C1 segment of cervical spinal cord (tissue), 14 donors: Measurements from ENCODE around the gene CTNNB1.

Source experiments
- DNase-seq, 14 donors: peaks; one replicate each; lab custom pipeline; 2025; lab: John Stamatoyannopoulos, UW

The CTNNB1 gene

DNA sequence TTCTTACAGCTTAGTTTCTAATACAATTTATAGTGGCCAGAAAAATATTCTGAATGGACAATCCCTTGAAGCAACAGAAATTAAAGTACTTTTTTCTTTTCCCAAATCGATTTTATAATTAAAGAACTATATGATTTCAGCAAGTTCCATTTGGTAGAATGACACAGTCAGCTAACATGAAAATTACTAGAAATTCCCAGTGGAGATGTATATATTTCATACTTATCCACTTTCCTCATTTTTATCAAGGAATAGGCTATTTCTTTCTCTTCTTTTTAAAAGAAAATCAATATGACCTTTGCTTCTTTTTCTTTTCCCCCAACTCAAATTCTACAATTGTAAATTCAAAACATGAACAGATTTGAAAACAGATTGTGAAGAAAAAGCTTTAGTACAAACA is 6.4 kb upstream of the CTNNB1 start:
- DNase-seq: no peak

DNA sequence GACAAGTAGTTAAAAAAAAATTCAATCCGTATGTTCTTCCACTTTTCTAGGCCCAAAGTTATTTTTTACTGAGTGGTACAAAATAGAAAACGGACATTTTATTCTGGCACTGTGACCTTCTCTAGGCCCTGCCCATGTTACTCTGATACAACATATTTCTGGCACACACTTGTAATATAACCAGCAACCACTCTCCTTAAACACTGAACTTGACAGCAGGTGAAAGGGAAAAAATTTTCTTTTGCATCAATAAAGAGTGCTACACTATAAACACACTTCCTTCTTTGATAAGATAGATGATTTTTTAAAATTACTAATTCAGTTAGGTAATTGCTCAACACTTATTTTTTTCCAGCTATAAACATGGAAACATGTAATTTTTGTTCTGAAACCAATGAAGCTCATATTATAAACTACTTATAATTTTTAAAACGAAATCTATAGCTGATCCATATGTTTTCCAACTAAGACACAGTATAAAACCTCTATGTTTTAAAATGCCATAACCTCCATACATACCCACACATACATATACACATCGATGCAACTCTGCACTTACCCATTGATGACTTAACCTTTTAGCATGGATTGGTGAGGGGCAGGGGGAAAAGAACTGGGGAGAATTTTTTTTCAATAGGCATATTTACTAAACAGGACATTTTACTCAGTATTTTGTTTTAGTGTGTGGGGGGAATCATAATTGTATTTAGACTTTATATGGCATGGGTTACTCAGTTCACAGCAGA is 5.3 kb upstream of the CTNNB1 start:
- DNase-seq: no peak

DNA sequence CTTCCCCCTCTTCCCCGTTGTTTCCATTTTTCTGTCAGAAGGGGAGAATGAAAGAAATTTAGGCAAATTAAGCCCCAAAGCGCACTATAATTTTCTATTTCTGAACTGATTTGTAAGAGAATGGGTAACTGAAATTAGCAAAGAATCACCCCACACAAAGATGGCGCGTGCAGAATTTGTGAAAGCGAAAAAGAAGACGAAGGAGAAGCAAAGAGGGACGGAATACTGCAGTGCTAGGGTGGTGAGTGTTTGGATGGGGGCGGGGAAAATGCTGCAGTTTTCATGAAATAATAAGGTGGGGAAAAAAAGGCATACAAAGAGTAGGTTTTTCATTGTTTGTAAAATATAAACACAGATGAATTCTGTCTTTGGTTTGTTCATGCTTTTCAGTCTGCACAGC is 4.6 kb upstream of the CTNNB1 start:
- DNase-seq: no peak

DNA sequence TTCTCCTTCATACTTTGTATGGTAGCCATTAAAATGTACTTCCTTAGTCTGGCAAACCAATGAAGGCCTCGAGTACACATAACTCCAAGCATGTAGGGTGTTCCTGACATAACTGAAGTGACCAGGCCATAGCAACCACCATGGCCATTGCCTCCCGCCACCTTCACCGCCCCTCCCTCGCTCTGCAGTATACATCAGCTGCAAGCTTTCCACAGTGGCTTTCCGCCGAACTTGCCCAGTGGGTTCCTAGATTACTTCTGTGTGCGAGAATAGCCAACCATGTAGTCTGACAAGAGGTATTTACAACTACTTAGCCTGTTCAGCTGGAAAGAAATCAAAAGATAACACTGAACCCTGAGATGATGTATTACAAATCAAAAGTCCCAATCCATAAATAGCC is 3.4 kb upstream of the CTNNB1 start:
- no peak for DNase-seq

DNA sequence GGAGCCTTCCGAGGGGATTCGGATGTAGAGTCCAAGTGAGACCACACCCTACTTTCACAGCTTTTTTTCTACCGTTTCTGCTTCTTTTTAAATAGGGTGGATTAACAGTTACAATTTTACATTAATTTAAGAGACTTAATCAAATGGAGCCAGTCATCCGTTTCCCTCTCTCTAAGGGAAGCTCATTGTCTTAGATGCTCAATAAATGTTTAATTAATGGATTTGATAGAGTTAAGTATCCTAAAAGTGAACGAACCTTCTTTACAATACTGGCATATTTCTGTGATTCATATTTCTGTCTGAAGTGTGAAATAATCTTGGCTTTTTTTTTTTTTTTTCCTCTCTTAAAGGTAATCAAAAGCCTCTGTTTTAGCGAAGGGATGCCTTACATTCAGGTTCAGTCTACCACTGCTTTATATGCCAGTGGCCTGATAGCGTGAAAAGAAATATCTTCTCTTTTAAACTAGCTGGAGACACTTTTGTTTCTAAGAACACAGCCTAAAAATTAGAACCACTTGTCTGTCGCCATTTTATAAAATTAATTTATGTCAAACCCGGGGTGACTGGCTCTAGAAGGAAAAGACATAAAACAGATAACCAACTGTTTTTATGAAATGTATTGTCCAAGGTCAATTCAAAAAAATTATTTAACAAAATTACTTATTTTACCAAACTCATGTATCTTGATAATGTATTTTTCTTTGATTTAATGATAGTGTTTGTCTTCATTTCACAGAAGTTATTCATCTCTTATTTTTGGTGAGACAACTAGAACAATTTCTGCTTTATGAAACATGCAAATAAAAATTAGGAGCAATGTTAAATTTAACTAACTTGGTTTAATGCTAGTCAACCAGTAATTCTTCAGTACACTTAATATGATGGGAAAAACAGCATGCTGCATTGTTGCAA is 2.5 kb upstream of the CTNNB1 start:
- no peak for DNase-seq

DNA sequence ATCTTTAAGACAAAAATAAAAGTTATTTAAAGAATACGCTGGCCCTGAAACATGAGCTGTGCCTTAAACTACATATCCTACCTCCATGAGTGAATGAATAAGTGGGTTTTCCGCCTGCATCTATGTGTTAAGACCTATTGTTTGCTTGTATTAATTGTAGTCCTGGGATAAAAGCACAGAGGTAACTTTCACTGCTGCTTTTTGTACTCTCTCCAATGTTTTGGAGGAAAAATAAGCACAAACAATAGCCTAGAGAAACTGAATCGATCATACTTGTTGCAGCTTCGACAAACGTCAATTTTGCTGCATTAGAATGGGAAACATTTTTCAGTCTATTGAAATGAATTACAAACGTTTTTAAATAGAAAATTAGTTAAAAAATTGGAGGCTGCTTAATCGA is 1.3 kb upstream of the CTNNB1 start:
- DNase-seq: no peak

DNA sequence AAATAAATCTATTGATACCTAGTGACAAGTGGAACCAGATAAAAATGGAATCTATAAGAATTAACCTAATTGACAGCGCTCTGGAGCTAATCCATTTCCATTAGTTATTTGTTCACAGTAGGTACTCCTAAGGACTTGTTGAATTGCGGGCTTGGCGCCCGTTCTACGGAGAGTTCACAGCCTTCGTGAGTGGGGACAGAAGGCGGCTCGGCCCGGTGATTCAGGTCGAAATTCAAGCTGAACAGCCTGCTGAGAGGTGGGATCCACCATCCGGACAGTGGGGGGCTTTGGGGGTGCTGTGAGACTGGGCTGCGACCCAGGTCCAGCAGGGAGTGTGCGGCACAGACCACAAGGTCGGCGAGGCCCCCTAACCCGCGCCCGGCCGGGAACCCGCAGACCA is 779 bp upstream of the CTNNB1 start:
- peak in 8 of 14 donors; percentile 24 to 65 (median 43) for DNase-seq

DNA sequence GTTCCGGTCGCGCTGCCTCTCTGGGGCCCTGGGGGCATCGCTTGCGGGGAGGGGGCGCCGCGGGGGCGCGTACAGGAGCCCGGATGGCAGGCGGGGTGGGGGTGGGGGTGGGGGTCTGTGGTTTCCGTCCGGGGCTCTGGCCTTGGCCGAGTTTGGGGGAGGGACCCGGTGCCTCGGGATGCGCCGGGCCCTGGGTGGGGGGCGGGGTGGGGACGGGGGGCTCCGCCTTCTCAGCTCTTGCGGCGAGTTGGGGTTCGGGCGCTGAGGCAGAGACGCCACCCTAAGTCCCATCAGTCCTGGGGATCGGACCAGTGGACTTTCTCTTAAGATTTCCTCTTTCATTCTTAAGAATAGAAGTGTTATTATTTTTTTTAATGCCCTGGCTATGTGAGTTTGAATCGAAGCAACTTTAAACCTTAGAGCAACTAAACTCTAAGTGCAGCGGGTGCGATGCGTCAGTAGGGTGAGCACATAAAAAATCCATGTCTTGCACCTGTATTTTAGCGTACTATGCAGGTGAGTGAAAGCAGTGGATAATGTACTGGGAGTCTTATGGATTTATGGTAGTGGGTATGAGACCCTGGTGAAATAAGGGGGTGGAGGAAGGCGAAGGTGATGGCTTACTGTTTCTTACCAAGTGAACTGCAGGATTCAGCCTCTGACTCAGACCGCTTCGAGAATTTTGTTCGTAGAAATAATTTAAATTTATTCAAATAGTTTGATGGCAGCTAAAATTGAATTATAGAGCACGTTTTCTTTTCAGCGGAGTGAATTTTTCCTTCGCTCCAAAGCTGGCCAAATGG is 762 bp downstream of the CTNNB1 start:
- DNase-seq: peak in 9 of 14 donors; percentile 29 to 74 (median 52)

DNA sequence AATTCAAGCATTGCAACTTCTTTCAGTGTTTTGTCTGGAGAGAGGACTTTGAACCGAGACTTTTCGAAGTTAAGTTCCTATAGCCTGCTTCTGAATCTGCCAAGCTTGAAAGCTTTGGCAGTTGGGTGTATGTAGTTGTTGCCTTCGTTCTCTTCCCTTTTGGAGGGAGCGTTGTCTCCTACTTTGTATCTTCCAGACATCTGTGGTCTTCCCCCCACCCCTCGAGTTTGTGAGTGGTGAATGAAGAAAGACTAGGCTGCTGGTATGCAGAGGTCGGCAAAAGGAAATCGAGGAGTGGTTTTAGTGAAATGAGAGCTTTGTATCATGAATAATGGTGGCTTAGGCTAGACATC is 1.3 kb downstream of the CTNNB1 start:
- peak in 9 of 14 donors; percentile 6 to 57 (median 26) for DNase-seq

DNA sequence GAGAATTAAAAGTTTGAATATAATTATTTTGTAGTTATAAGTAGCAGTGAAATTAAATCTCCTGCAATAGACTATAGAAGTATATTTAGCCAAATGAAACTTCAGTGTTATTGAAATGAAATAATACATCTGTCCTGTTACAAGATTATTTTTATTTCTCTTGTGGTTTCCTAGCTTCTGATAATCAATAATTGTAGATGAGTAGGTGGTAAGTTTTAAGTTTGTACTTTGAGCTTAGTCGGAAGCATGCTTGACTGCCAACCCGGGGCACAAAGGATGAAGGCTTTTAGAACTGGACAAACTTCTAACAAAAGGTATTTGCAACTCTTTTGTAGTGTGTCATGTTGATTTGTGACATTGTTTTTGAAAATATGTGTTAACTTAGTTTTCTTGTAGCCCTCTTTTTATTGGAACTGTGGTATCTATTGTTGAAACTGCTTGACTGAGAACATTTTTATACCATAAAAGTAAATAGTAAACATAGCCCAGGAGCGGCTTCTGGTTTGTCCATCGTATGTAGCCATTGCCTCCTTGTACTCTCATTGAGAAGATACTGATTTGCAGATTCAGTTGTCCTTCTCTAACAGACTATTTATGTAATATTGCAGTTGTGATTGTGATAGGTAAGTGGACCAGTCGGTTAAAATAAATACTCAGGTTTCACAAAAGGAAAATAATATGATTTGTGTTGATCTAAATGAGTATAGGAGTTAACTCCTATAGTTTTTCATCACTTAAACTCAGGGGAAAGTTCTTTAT is 2.9 kb downstream of the CTNNB1 start:
- peak in 1 of 14 donors; percentile 45 for DNase-seq

DNA sequence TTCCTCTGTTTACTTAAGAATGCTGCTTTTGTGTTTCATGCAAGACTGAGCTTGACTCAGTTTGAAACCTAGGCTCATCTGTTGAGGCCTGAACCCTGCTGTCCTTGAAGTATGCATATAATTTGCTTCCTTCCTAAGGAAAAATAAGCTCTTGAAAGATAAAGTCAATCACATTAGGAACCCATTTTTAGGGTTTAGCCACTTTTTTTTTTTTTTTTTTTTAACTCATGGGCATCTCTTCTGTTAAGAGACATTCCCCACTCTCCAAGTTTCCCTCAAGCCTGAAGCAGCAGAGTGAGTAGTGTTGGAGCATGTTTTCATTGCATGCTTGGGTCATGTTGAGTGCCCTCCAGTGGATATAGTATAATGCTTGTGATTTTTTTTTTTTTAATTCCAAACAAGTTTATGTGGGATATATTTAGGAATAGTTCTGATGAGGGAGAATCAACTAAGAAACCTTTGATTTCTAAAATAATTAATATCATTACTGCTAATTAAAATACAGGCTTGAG is 3.6 kb downstream of the CTNNB1 start:
- DNase-seq: peak in 1 of 14 donors; percentile 50

DNA sequence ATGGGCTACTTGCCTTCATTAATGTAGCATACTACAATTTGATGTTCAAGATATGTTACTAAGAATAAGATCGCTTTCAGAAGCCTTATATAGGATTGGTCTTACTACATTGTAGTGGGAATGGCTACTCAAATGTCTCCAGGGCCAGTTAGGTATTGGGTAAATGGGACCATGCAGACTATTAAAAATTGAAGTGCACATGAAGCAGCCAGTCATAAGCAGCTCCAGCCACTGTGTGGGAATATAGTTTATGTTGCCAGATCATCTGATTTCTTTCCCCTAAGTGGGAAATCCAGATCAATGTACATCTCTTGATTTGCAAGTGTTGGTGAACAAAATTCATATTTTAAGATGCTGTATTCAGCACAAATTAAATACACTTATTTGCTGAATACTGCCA is 5.1 kb downstream of the CTNNB1 start:
- no peak for DNase-seq

DNA sequence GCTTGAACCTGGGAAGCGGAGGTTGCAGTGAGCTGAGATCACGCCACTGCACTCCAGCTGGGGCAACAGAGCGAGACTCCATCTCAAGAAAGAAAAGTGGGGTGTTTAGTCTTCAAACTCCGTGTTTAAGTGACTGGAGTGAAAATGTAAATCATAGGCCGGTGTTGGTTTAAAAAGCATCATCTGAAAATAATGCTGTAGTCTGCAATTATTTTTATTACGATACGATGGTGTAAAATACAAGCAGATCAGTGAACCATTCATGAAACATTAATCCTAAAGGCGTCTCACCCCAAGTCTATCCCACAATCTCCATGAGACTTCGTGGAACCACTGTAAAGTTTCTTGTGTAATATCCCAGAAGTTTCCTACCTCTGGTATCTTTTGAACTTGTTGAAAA is 6.3 kb downstream of the CTNNB1 start:
- DNase-seq: no peak

DNA sequence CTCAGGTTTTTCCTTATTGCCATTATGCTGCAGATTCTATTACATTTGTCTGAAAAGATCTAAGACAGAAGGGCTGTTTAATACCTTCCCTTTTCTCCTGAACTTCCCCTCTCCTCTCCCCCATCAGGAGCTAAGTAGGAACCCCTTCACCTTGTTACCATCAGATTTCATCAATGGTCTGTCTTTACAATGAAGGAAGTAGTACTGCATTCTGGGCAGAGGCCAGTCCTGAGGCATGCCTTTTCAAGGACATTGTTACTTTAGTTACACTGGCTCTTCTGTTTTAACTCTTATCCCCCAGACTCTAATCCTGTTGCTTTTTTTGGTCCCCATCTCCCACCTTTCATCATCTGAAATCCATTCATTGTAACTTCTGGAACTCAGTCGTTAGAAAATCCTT is 8.1 kb downstream of the CTNNB1 start:
- DNase-seq: no peak

DNA sequence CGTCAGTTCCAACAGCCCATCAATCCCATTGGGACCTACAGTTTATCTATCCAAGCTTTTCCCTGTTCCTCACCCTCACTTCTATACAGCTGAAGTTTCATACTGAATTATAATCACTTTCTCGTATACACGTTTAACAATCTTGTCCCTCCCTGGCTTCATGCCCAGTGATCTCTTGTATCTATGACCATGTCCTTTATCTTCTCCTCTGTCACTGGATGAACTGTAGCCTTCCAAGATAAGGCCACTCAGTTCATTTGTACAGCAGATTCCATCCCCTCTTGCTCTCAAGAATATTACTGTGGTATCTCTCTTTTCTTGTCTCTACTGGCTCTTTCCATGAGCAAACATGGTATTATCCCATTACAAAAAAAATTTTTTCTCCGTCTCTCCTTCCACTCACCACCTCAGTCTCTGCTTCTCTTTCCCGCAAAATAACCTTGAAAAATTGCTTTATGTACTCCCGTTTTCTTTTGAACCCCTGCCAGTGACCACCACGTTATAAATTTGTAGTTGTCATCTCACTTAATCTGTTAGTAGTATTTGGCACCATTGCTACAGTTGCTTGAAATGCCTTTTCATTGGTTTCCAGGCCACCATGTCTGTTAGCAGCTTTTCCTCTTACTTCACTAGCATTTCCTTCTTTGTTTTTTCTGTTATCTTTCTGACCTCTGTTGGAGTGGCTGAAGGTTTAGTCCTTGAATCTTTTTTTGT is 9.4 kb downstream of the CTNNB1 start:
- no peak for DNase-seq

DNA sequence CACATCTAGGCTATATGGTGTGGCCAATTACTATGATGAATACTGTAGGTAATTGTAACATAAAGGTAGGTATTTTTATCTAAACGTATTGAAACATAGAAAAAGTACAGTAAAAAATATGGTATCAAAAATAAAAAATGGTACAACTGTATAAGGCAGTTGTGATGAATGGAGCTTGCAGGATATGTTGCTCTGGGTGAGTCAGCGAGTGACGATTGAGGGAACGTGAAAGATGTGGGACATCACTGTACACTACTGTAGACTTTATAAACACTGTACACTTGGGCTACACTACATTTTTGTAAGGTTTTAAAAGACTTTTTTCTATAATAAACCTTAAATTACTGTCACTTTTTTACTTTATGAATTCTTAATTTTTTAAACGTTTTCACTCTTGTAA is 10.3 kb downstream of the CTNNB1 start:
- DNase-seq: no peak

DNA sequence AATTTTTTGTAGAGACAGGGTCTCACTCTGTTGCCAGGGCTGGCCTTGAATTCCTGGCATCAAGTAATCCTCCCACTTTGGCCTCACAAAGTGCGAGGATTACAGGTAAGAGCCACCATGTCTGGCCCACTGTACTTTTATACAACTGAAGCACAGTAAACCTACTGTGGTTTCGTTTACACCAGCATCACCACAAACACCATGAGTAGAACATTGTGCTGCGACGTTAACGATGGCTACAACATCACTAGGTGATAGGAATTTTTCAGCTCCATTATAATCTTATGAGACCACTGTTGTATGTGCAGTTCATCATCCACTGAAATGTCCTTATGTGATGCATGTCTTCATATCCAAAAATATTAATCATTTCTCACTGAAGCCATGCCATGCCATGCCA is 11.7 kb downstream of the CTNNB1 start:
- DNase-seq: no peak

DNA sequence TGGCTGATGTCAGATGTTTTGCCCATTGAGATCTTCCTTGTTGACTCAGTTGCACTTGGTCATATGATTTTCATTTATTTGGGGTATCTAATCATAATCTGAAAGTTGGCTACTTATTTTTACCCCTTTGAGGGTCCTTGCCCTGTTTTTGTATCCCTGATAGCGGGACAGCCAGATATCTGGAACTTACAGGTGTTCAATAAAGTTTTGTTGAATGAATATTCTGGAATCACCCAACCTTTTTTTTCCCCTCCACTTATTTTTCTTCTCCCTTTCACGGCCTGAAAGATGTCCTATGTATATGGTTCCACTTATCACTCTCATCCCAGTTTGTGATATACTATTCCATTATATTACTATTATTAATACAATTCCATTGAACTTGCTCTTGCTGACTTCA is 12.8 kb downstream of the CTNNB1 start:
- DNase-seq: no peak

DNA sequence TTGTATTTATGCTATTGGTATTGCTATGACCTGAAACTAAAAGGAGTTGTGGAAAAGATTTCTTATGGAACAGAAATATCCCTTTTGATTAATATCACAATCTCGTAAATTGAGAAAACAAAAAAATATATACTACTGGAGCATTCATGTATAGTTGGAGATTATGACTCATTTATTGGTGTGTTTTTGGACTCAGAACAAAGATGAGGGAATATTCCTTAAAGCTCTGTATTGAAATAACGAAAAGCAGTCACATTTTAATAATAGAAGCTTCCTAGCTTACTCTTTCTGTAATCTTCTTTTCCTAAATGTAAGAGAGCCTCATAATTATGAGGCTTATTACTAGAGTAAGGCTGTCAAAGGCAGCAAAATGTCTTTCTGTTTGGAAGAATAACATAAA is 14.3 kb downstream of the CTNNB1 start:
- DNase-seq: no peak

DNA sequence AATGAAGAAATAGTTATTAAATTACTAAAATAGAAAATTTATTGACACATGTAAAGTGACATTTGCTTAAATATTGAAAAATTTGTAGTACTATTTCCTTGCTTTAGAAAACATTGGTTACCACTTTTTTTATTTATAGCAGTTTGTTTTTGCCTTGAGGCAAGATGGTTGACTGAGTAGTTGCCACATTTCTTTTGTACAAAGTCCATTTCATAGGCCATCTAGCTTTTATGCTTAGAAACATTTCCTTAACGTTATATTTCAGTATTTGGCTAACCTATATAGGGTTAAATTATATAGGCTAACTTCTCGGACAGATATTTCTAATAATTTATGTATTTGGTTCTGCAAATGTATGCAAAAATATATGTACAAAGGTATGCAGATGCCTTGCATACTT is 17.1 kb downstream of the CTNNB1 start:
- DNase-seq: no peak

DNA sequence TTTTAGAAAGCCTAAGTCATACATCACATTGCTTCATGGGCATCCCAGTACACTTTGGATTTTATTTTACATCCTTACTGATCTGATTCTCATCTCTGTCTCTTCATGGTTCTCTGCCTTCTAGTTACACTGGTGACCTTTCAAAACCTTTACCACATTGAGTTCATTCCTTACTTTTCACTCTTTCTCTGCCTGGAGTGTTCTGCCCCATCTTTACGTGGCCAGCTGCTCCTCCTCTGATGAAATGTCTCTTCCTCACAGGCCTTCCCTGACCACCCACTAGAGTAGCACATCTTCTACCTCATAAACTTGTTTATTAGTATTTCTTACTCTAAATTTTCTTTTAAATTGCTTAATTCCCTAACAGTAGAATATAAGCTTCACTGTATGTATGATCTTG is 17.7 kb downstream of the CTNNB1 start:
- DNase-seq: no peak
